Sigmoid colon (tissue), 7 donors: ENCODE measurements around the gene ACTL7A. TPM values are rescaled to one million over a fixed set of nuclear protein-coding genes. Genes with fewer than 3 reads are reported as not detected.

Experiments used
- DNase-seq: peaks from one replicate; pipeline ENCODE4 v3.0.0-alpha.2; 2019
- H3K27ac ChIP-seq, 4 donors: fragments of 200-600 bp; sonication (generic); one replicate each; pipeline ENCODE4 v1.5.1; 2016 to 2019; ENCODE audit warnings: mild to moderate bottlenecking in 1 of 4
- H3K27me3 ChIP-seq, 3 donors: fragments of 200-600 bp; sonication (generic); one replicate each; pipeline ENCODE4 v1.5.1; 2019; ENCODE audit warnings: mild to moderate bottlenecking in 1 of 3
- H3K36me3 ChIP-seq, 4 donors: fragments of 200-600 bp; sonication (generic); one replicate each; pipeline ENCODE4 v1.5.1; 2016 to 2019
- H3K4me1 ChIP-seq, 4 donors: fragments of 200-600 bp; sonication (generic); one replicate each; pipeline ENCODE4 v1.5.1; 2017 to 2019
- H3K4me3 ChIP-seq, 4 donors: fragments of 200-600 bp; sonication (generic); one replicate each; pipeline ENCODE4 v1.5.1; 2017 to 2019; ENCODE audit warnings: mild to moderate bottlenecking in 2 of 4, moderate library complexity in 1 of 4
- H3K9me3 ChIP-seq, 4 donors: fragments of 200-600 bp in 3 of 4; sonication (generic) in 3 of 4; one replicate each; pipeline versions ENCODE4 v1.5.1 to v1.6.1; 2013 to 2019
- EP300 ChIP-seq, 4 donors: sonication (generic); formaldehyde crosslinking; IDR thresholded peaks; one replicate each; pipeline ENCODE4 v1.6.1; 2017; ENCODE audit warnings: antibody characterized with exemption in 4 of 4
- POLR2A ChIP-seq, 2 donors: fragments of 450-650 bp; IDR thresholded peaks; one replicate each; pipeline ENCODE4 v1.6.1; 2016; ENCODE audit warnings: antibody characterized with exemption in 2 of 2, mild to moderate bottlenecking in 2 of 2, moderate library complexity in 2 of 2
- POLR2AphosphoS5 ChIP-seq, 4 donors: sonication (generic); formaldehyde crosslinking; IDR thresholded peaks; one replicate each; pipeline ENCODE4 v1.6.1; 2017; ENCODE audit warnings: antibody characterized with exemption in 4 of 4
- WGBS, 2 donors: extraction: QIAGEN DNeasy Blood & Tissue Kit; methylation state at CpG; one replicate each; pipeline ENCODE4 v1.1.7; 2013; 5-methylcytosine and 5-hydroxymethylcytosine counted together
- intact Hi-C: fragments of 100-400 bp; cut with DNase I; formaldehyde crosslinking; loops from one replicate; pipeline ENCODE4 v1.15.1; 2023
- polyA plus RNA-seq, 3 donors: library from polyadenylated mRNA; stranded (reverse); fragments of 200-250 nt; gene quantifications; one replicate each; pipeline ENCODE4 v1.2.3, GENCODE V29; 2013
- total RNA-seq, 4 donors: library from RNA; depleted of rRNA; stranded (reverse); fragments of >200 nt; gene quantifications; one replicate each; pipeline ENCODE4 v1.1.0, GENCODE V29; 2016
- TF ChIP-seq, protein P1 (sequence below), 4 experiments: fragments of 450-650 bp in 3 of 4; fragments of 200-600 bp in 1 of 4; IDR thresholded peaks; one replicate each; pipeline ENCODE4 v1.5.1; 2016 to 2019; ENCODE audit warnings: antibody characterized with exemption in 4 of 4, mild to moderate bottlenecking in 3 of 4, moderate library complexity in 2 of 4
- donor health status: healthy with polysubstance abuse.
- donor health status: Bipolar disorder and iron deficiency.
- donor health status: healthy.

The ACTL7A gene
- total and polyA plus RNA-seq, 7 donors: not detected

DNA sequence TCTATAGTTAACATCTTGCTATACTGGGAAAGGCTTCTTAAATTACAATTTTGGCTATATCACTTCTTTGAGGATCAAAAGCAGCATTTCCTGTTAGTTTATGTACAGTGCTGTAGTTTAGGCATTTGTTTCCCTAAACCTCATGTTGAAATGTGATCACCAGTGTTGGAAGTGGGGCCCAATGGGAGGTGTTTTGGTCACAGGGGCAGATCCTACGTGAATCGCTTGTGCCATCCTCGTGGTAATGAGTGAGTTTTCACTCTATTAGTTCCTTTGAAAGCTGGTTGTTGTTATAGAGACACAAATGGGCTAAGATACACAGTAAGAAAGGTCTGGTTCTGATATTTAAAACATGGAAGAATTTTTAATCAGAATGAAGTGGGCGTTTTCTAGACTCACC, 5.8 kb downstream of the ACTL7A start:
- TF ChIP-seq, protein P1, sequence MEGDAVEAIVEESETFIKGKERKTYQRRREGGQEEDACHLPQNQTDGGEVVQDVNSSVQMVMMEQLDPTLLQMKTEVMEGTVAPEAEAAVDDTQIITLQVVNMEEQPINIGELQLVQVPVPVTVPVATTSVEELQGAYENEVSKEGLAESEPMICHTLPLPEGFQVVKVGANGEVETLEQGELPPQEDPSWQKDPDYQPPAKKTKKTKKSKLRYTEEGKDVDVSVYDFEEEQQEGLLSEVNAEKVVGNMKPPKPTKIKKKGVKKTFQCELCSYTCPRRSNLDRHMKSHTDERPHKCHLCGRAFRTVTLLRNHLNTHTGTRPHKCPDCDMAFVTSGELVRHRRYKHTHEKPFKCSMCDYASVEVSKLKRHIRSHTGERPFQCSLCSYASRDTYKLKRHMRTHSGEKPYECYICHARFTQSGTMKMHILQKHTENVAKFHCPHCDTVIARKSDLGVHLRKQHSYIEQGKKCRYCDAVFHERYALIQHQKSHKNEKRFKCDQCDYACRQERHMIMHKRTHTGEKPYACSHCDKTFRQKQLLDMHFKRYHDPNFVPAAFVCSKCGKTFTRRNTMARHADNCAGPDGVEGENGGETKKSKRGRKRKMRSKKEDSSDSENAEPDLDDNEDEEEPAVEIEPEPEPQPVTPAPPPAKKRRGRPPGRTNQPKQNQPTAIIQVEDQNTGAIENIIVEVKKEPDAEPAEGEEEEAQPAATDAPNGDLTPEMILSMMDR (IDR thresholded peaks at IDR 0.05): no peak
- TF ChIP-seq POLR2A (IDR thresholded peaks at IDR 0.05) (no peak), EP300 (IDR thresholded peaks at IDR 0.05) (no peak), POLR2AphosphoS5 (IDR thresholded peaks at IDR 0.05) (no peak)
- Histone ChIP-seq H3K36me3 (peaks cover 5 to 50% (median 11%) of the 10 kb centered on the region in 4 donors), H3K4me3 (no peak overlapping the region), H3K27ac (no peak overlapping the region), H3K4me1 (no peaks in the 10 kb centered on the region), H3K9me3 (no peaks in the 10 kb centered on the region), H3K27me3 (no peaks in the 10 kb centered on the region)
- DNase-seq: no peak
- WGBS, 2 donors: 82 to 96% methylated on average over 4 of the region's 4 CpGs
- intact Hi-C loops: no loop called here

DNA sequence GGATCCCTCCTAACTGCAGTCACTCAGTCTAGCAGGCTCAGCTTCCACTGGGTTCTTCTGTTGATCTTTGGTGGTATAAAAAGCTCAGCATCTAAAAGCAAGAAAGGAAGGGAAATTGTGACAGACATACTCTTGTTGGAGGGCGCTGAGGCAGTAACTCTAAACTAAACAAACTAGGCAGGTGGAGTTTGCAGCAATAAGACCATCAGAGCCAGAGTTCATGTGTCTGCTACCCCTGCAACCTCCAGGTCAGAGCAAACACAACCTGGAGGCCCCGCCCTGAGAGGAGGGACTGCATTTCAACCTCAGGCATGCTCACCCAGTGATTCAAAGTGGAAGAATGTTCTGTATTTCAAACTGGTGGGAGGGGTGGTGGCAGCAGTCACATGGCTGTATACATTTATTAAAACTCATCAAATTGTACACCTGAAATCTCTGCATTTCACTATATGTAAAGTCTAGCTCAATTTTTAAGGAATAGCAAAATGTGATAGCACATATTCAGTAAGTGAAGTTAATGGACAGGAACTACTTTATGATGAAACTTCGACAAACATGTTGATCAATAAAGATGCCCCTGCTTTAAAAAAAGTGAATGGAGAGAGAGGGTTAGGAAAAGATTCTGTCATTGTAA, 7.1 kb downstream of the ACTL7A start:
- TF ChIP-seq POLR2A (IDR thresholded peaks at IDR 0.05): no peak
- no peak for TF ChIP-seq POLR2AphosphoS5 (IDR thresholded peaks at IDR 0.05)
- TF ChIP-seq, protein P1 (IDR thresholded peaks at IDR 0.05): no peak
- Histone ChIP-seq H3K4me3 (no peak overlapping the region), H3K27ac (no peak overlapping the region), H3K36me3 (peaks cover 5 to 64% (median 15%) of the 10 kb centered on the region in 4 donors), H3K27me3 (no peaks in the 10 kb centered on the region), H3K9me3 (no peaks in the 10 kb centered on the region), H3K4me1 (no peaks in the 10 kb centered on the region)
- intact Hi-C loops: no loop called here
- DNase-seq: no peak
- WGBS, 2 donors: 60 to 86% methylated on average over 3 of the region's 3 CpGs

- TF ChIP-seq POLR2AphosphoS5 (IDR thresholded peaks at IDR 0.05): no peak
- TF ChIP-seq EP300 (IDR thresholded peaks at IDR 0.05): no peak
- TF ChIP-seq, protein P1 (IDR thresholded peaks at IDR 0.05): no peak
- TF ChIP-seq POLR2A (IDR thresholded peaks at IDR 0.05): no peak
- DNase-seq: no peak
- H3K4me1 ChIP-seq: no peaks in the 10 kb centered on the region
- no peaks in the 10 kb centered on the region for H3K9me3 ChIP-seq
- intact Hi-C loops: no loop called here
- 94 to 97% methylated on average over 4 of the region's 4 CpGs for WGBS, 2 donors
- H3K27me3 ChIP-seq: no peaks in the 10 kb centered on the region
- H3K36me3 ChIP-seq: peaks cover 21 to 96% (median 46%) of the 10 kb centered on the region in 4 donors
- H3K4me3 ChIP-seq: no peak overlapping the region
- no peak overlapping the region for H3K27ac ChIP-seq
These were observed 12.2 kb downstream of the ACTL7A start for GRCh38 chr9:108874058-108874788.

DNA sequence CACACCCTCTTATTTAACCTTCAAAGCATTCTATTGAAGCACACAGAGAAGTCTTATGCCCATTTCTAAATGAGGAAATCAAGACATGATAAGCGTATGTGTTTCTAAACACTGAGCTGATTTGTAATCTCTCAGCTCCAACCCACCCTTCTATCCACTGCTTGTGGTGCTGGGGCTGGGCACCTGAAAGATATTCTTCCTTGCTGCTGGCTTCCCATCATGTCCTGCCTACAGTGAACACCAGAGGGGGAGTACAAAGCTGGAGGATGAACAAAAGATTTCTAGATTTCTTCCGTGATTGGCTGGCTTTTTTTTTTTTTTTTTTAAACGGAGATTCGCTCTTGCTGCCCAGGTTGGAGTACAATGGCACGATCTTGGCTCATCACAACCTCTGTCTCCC, 14.4 kb downstream of the ACTL7A start:
- WGBS, 2 donors: 93 to 98% methylated on average over 5 of the region's 5 CpGs
- H3K27me3 ChIP-seq: no peaks in the 10 kb centered on the region
- no peaks in the 10 kb centered on the region for H3K9me3 ChIP-seq
- H3K27ac ChIP-seq: no peak overlapping the region
- H3K4me3 ChIP-seq: no peak overlapping the region
- no peaks in the 10 kb centered on the region for H3K4me1 ChIP-seq
- H3K36me3 ChIP-seq: peaks cover 19 to 97% (median 55%) of the 10 kb centered on the region in 4 donors
- intact Hi-C loops: no loop called here
- no peak for DNase-seq
- TF ChIP-seq POLR2AphosphoS5 (IDR thresholded peaks at IDR 0.05): no peak
- no peak for TF ChIP-seq POLR2A (IDR thresholded peaks at IDR 0.05)
- TF ChIP-seq, protein P1 (IDR thresholded peaks at IDR 0.05): no peak
- TF ChIP-seq EP300 (IDR thresholded peaks at IDR 0.05): no peak
